Stimulated activated CD8-positive, alpha-beta memory T cell treated with anti-CD3 and anti-CD28 coated beads, Interleukin-4, amount 100 ng/mL, for 4 hours (primary cell): ENCODE data around the gene ADIRF.
"Not testable (repeated sequence)": the region's sequence is repeated elsewhere in the genome, so short reads cannot be mapped to it uniquely, and the experiment has no call there.

ENCODE experiments used
- DNase-seq, 2 donors: peaks; one replicate each; pipeline ENCODE4 v3.0.0-alpha.2; 2020; ENCODE audit warnings: low read depth in 2 of 2, low spot score in 1 of 2

Gene ADIRF

DNA sequence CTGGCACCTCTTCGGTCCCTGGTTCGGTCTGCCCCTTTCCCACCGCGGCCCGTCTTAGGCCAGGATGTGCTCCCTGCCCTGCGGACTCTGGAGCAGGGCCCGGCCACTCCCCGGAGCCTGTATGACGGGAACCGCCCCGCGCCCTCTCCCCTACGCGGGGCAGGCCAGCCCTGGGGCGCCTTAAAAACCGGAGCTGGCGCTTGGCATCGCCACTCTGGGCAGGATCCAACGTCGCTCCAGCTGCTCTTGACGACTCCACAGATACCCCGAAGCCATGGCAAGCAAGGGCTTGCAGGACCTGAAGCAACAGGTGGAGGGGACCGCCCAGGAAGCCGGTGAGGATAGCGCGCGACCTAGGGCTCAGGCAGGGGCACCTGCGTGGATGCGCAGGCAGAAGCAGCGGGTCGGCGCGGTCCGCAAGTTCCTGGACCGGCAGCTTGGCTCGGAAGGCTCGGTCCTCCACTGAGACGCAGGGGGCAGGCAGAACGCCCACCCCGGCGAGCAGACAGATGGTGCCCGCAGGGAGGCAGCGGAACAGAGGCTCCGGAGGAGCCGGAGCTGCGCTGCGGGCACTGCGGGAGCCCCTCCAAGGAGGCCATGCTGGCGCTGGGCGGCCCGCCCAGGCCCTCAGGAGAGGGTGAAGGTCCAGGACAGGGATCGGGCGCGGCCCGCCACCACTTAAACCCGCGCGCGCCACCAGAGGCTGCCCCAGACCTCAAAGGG is at the start of gene ADIRF:
TSS of gene ADIRF (plus strand) at position 212 of the 723 bp plus-strand sequence. CDS start at position 275, 63 bp downstream.
- DNase-seq = no peak

DNA sequence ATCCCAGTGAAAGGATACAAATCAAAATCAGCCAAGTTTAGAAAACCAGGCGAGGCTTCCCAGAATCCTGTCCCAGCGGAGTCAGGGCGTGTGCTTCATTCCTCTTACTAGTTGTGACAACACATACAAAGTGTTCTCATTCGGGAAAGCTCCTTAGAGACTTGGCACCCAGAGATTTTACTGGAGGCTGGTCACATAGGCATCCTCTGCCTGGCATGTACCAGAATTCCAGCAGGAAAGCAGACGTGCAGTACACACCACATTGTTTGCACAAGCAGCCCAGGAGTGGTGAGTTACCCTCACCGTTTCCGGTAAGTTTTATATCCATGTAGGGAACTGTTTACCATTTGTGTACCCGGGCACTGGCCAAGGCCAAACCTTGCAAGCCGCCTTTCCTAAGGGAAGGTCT is 45.7 kb upstream of the ADIRF start:
- no peak for DNase-seq

DNA sequence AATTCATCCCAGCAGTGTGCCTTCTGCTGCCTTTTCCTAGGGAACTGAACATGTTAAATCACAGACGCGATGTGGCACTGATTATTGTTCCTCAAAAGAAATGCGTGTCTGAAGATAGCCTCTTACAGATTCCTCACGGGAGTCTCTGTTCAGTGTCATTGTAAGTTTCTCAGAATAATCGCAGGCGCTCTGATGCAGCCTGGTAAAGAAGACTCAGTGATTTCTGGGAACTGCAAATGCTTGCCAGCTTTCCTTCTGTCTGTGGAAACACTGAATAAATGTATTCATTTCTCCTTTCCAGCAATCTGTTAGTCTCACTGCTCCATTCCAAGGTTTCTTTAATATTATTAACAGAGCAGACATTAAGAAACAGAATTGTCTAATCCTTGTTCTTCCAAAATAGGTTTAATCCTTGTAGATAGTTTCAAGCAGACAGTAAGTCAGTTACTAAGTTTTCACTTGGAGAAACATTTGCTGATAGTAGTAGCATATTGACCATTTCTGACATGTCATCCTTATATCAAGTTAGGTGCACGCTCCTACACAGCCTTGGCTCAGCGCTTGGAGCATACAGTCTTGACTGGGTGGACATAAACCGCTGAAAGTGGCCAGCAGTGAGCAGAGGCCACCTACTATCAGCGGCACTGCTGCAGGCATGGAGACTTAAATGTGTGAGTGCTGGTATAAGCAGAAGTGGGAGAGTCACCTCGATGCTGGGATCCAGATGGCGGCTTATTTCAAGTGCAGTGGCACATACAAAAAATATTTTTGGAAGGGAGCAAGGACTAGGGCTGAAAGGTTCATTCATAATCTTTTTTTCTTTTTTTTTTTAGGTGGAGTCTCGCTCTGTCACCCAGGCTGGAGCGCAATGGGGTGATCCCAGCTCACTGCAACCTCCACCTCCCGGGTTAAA is 38.6 kb upstream of the ADIRF start:
- DNase-seq = no peak

DNA sequence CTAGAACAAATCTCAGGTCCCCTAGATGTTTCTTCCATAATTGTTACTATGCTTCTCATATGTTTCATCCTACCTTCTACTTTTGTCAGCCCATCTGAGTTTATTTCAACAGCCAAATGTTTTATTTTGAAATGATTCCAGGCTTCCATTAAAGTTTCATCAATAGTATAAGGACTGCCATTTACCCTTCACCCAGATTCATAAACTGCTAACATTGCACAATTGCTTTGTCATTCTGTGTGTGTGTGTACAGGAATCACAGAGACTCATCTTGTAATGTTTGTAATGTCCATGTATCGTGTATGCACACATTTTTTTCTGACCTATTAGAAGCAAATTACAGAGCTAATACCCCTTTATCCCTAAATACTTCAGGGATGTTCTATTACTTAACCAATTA is 36.4 kb upstream of the ADIRF start:
- no peak for DNase-seq

DNA sequence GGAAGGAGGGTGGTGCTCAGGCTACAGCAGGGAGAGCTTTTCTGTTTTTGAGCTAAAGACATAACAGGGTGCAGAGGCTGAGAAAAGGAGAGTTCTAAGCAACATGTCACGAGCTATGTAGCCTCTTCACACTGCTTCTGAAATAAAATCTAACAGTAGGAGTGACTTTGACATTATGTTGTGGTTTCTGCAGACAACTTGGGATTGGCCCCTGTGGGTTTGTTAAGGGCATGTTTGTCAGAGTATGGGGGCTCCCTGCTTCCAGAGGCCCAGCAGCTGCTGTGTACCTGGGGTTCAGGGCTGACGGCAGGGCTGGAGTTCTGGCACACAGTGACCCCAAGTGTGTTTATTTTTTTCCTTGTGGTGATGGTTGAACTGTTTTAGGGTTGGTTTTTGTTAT is 35.6 kb upstream of the ADIRF start:
- DNase-seq = no peak

DNA sequence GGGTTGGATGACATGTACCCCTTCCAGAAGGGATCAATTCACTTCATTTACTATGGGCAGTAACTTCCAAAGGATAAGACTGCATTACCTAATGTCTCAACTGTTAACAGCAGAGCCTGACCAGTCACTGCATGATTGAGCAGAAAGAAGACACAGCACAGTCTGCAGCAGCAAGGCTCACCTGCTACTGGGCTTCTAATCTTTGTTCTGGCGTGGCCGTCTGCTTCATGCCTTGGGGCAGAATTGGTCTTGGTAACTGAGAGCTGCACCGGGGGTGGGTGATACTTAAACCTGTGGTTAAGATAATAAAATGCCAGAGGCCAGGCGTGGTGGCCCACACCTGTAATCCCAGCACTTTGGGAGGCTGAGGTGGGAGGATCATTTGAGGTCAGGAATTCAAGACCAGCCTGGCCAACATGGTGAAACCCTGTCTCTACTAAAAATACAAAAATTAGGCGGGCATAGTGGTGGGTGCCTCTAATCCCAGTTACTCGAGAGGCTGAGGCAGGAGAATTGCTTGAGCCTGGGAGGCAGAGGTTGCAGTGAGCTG is 34.0 kb upstream of the ADIRF start:
- DNase-seq = not testable (repeated sequence)

DNA sequence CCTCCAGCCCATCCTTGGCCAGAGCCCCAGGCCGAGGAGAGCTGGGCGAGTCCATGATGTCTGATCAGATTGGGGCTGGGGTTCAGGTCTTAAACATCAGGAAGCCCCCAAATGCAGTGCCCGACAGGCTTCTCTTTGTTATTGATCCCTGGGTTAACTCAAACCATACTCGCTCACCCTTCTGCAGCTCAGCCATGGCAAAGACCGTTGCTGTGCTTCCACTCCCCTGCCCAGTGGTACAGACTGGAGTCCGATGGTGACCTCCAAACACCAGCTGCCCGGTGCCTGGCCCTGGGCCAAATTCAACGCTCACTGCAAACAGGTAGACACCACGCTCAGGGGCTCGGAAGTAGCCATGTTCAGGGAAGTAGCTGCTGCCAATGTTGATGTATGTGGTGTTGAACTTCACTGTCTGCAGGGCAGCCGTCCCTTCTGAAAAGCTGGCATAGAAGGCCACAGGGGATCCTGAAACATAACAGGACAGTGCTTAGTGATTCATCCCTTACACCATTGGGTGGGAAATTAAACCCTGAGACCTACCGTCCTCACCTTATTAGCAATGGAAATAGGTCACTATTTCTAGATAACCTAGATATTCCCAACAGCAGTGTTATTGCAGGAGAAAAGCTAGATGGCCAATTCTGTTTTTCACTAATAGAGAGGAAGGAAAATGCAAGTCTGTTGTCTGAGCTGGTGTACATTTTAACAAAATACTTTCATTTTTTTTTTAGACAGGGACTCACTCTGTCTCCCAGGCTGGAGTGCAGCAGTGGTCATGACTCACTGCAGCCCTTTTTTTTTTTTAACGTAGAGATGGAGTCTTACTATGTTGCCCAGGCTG is 31.4 kb upstream of the ADIRF start:
- DNase-seq = no peak

DNA sequence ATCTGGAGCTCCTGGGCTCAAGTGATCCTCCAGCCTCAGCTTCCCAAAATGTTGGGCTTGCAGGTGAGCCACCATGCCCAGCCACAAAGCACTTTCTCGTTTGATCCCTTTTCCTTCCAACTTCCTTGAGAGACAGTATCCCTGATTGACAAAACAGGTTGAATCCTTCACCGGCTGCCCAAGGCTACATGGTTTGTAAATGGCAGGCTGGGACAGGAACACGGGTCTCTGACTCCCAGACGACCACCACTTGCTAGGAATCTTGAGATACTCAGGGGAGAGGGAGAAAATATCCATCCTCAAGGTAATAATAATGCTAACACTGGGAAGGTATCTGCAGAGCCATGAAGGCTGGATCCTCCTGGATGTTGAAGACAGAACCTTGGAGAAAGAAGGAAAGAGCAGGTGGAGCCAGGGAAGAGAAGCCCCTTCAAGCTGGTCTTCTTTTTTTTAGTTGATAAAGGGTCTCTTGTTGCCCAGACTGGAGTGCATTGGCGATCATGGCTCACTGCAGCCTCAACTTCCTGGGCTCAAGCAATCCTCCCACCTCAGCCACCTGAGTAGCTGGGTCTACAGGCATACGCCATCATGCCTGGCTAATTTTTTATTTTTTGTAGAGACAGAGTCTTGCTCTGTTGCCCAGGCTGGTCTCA is 30.7 kb upstream of the ADIRF start:
- no peak for DNase-seq

DNA sequence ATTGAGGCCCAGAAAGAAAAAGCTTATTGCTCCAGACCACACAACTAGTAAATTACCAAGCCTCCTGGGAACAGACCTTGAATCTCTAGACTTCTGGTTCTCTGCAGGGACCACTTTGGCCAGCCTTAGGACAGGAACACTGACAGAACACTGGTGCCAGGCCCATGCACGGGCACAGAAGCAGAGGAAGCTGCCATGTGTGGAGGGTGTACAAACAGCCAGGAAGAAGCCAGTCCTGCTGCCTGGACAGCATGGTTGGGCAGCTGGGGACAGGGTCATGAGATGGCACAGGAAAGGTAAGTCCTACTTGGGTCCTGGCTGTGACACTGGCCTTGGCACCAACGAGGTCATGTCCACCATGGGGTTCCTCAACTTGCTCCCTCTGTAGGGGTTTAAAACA is 30.0 kb upstream of the ADIRF start:
- no peak for DNase-seq

DNA sequence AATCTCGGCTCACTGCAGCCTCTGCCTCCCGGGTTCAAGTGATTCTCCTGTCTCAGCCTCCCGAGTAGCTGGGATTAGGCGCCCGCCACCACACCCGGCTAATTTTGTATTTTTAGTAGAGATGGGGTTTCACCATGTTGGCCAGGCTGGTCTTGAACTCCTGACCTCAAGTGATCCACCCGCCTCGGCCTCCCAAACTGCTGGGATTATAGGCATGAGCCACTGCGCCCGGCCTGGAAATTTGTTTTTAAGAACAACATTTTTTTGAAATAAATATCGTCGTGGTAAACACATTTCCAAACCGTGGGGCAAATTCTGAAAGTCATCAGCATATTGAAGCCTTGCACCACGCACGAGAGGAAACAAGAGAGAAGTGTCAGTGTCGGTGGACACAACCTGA is 28.2 kb upstream of the ADIRF start:
- DNase-seq = not testable (repeated sequence)

DNA sequence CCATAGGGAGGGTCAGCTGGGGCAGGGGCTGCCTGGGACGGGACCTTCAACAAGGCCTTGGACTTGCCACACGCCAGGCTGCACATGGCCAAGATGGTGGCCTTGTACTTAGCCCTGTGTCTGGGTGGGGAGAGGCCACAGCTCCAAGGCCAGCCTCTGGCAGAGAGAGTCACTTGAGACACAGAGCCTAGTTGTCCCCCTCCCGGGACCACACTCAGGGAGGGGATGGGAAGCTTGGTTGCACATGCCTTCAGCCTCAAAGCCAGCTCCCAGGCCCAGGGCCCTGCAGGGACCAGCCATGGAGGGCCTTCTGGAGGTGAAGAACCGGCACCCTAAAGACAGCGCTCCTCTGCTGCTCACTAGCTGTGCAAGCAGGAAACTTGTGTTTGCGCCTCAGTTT is 27.6 kb upstream of the ADIRF start:
- DNase-seq = no peak

DNA sequence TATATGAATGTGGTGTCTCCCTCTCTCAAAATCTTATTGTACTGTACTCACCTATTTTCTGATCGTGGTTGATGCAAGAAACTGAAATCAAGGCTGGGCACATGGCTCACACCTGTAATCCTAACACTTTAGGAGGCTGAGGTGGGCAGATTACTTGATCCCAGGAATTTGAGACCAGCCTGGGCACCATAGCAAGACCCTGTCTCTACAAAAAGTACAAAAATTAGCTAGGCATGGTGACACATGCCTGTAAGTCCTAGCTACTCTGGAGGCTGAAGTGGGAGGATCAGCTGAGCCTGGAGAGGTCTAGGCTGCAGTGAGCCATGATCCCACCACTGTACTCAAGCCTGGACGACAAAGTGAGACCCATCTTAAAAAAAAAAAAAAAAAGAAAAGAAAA is 26.9 kb upstream of the ADIRF start:
- DNase-seq = no peak

DNA sequence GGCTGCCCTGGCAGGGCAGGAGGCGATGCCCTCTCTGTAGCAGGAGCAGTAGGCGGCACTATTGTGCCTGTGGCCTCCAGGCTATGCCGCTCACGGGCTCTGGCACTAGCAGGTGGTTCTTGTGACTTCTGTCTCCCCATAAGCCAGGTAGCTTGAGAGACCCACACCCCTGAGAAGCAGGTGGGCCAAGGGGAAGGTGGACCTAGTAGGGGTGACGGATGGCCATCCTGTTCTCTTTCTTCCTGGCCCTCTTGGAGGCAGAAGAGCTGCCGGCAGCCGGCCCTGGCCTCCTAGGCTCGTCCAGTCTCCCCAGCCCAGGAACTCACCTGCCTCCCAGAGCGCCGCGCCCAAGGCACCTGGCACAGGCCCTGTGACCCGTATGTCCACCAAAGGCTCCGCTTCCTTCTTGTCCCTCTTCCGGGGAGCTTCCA is 26.3 kb upstream of the ADIRF start:
- no peak for DNase-seq

DNA sequence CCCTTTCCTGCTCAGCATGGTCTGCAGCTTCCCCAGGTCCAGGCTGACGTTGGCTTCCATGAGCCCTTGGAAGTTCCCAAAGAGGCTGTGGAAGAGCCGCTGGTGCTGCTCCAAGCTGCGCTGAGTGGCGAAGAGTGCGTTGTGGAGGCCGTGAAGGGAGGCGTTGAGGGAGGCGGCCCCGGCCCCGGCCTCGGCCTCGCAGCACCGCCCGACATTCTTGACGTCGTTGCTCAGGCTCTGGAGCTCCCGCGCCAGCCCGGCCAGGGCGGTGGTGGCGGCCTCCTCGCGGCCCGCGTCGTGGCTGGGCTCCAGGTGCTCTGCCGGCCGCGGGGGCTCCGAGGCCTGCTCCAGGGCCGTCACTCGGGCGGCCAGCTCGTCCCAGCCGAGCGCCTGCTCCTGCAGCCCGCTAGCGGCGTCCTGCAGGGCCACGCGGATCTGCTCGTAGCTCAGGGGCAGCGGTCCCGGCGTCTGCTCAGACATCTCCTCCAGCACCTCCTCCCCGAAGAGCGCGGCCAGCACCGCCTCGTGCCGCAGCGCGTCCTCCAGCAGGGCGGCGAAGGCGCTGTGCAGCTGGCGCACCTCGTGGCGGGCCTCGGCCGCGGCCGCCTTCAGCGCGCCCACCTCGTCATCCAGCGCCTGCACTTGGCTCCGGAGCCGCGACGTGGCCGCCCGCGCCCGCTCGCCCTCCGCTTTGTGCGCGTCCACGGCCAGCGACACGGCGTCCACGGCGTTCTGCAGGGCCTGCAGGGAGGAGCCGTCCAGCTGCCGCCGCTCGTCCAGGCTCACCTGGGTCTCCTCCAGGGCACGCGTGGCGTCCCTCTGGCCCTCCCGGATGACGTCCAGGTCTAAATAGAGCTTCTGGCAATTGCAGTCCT is 25.6 kb upstream of the ADIRF start:
- DNase-seq = no peak

DNA sequence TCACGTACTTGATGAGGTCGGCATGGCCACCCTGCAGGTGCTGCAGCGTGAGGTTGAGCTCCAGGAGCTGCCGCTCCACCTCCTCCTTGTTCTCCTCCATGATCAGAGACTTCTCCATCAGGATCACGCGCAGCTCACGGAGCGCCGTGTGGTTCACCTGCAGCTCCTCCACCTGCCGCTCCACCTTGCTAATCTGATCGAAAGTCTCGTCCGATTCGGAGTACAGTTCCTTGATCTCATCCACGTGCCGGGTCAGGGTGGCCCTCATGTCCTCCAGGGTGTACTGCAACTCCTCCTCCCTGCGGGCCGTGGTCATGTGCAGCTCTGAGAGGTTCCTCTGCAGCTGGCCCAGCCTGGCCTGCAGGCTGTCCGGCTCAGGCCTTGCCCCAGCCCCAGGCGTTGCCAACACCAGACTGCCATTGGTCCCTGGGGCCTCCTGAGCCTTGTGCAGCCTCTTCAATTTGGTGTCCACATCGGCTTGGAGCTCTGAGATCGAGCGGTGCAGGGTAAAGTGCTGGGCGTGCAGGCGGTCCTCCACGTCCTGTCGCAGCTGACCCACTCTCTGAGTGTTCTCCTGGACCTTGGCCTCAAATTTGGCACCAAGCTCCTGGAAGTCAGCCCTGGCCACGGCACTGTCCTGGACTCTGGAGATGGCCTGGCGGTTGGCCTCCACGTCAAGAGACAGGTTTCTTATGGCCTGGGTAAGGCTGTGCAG is 24.8 kb upstream of the ADIRF start:
- no peak for DNase-seq

DNA sequence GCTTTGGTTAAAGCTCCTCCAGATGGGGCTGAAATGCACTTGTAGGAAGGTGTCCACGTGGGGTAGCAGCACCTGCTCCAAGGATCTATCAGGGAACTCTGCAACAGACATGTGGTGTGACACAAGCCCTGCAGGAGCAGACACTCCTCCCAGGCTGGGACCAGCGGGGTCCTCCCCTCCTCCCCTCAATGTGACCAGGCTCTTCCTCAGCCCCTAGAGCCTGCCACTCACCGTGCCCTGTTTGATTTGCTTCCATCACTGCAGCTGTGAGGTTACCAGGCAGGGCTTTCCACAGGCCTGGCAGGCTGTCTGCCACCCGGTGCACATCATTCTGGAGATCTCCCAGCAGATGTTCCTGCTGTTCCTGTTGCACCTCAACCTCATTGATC is 24.3 kb upstream of the ADIRF start:
- DNase-seq = no peak

DNA sequence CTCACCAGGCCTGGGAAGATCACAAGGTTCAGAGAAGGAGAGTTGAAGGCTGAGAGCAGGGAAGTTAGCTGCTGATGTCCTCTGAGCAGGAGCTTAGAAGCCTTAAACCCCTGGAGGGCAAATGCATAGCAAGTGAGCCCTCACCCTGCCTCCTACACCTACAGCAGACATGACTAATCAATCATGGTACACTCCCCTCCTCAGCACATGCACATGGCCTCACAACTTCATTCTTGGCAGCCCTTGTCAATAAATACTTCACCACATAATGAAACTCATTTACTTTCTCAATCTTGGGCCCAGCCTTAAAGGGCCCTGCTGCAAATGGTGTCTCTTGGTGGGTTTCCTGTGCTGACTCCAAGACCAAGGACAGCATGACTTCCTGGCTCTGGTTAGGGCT is 23.8 kb upstream of the ADIRF start:
- DNase-seq = no peak

DNA sequence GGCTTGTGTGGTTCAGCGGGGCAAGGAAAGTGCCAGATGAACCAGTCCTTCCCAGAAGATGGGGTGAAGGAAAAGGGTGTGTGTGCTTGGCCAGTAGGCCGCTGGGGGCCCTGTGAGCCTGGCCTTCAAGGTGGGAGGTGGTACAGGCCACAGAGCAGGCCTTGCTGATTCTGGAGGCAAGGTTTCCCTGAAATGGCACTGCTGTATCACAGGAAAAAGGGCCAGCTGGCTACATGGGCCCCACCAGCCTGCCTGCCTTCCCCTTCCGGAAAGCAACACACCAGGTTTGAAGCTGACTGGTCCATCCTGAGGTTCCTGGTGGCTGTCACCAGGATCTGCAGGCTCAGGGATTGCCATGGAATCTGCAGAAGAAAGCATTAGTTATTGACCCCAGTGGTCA is 23.4 kb upstream of the ADIRF start:
- DNase-seq = no peak
